ENCODE data around the gene ACACA.

The ACACA gene

GRCh38 chr17:37231887-37232286 is 174.7 kb downstream of the ACACA start:
- no peak for DNase-seq (ENCODE audit: low read depth)

GRCh38 chr17:37230633-37231032 is 176.0 kb downstream of the ACACA start:
- DNase-seq (ENCODE audit: low read depth), result no peak

DNA sequence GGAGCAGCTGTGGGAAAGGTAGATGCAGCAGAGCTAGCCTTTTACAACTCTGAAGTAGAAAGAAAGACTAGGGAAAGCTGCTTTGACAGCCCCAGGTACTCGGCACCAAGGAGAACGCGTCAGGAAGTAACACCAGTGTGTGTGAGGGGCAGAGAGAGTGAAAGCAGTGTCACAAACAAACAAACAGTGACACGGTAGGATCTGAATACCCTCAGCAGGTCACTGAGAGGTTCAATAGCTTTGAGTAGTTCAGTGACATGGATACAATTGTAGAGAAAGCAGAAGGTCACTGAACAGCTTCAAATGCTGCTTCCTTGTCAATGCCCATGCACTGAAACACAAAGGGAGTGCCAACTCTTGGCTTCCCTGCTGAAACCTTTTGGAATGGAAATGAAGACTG is 181.2 kb downstream of the ACACA start:
- DNase-seq (ENCODE audit: low read depth), result no peak

GRCh38 chr17:37221865-37222264 is 184.8 kb downstream of the ACACA start:
- DNase-seq (ENCODE audit: low read depth), result no peak

DNA sequence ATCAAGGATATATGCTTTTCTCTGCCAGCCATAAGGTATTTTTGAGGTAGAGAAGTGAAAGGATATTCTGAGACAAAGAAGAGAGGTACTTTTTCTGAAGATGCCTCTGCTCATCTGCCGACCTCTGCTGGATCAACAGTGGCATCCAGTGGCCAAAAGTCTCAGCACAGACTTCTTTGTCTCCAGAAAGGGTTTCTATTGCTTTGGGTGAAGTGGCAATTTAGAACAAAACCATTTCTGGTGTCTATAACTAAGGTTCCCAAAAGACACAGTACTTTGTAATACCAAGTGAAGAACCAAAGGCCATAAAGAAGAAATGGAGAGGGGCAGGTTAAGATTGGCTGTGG is 186.1 kb downstream of the ACACA start:
- DNase-seq (ENCODE audit: low read depth), result no peak

DNA sequence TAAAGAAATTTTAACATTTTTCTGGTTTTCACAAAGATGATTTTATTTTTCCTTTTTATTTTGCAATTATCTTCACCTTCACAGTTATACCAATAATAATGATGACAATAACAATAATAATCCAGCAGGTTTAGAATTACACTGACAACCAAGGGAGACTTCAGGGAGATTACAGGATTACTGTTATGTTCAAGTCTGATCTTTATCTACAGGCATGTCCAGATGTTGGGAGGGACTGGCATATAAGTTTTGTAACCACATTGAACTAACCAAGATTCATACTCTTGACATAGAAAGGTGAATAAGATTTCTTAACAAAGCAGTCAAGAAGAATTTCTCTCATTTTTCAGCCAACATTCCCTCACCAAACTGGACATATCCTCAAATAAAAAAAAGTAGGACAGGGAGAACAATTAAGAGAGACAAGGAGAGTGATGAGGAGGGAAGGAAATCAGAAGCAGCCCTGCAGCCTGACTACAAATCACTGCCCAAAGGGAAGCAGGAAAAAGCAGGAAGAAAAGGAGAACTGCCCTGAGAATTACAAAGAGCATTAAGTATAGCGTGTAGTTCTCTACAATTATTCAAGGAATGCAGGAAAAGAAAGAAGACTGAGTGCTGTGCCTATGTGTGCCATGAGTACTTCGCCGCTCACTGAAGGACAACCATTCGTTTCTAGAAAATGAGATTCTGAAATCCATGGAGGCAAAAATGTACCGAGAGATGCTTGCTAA is 186.6 kb downstream of the ACACA start:
- DNase-seq (ENCODE audit: low read depth), result no peak

DNA sequence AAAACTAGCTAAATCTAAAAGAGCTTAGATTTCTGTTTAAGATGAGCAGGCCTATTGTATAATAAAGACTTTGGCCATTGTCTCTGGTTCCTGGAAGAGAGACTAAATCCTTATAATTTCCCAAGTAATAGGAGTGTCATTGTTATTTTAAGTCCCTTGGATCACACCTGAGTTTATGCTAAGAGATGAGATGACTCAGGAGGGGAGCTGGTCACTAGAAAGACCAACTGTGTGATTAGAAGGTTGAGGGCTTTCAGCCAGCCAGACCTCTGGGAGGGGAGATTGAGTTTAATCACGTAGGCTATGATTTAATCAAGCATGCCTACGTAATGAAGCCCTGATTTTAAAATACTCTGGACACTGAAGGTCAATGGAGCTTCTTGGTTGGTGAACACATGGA is 187.8 kb downstream of the ACACA start:
- no peak for DNase-seq (ENCODE audit: low read depth)

GRCh38 chr17:37214416-37214815 is 192.2 kb downstream of the ACACA start:
- DNase-seq (ENCODE audit: low read depth), result no peak

DNA sequence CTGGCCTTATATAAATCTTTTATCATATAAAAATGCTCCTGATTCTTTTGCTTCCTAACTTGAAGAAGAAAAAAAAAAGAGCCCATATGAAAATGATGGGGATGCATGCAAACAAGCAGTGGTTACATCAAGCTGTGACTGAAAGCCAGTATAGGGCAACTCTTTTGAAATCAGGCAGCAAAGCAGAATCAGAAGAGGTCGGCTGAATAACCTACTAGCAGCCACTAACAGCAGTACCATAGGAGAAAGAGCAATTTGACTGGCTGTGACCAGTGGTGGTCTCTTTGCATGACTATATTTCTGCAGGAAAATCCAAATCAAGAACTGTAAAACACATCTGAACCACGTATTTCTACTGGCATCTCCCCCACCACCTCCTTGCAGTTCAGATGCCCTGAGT is 192.7 kb downstream of the ACACA start:
- no peak for DNase-seq (ENCODE audit: low read depth)

DNA sequence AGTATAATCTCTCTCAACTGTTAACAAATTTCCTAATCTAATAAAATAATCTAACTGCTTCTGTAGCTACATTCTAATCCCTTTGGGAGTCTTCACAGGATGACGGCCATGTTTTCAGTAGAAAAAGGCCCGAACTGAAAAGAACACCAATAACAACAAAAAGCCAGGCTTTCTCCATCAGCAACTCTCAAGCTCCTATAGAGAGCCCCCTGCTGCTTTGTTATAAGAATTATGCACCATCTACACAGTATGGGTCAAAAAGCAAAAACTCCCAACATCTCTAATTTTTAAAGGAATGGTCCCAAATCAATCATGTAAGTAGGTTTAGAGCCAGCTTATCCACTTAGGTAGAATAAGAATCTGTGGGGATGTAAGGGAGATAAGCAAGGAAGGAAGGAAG is 194.5 kb downstream of the ACACA start:
- no peak for DNase-seq (ENCODE audit: low read depth)

GRCh38 chr17:37211136-37211535 is 195.5 kb downstream of the ACACA start:
- DNase-seq (ENCODE audit: low read depth), result no peak

DNA sequence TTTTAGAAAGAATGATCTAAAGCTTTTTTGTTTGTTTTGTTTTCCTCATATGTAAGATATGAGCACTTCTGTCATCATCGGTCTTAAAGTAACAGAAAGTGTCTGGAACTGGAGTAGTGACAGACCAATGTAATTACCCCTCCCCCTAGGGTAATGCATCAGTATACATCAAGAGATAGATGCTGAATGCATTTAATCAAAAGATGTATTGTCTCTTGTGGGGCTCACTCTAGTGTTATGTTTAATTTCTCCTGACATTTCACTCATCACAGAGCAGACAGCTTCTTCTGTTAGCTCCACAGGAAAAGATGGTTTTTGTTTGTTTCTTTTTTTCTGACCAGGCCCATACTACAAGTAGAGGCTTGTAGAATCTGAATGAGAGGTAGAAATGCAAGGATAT is 199.5 kb downstream of the ACACA start:
- DNase-seq (ENCODE audit: low read depth), result no peak

DNA sequence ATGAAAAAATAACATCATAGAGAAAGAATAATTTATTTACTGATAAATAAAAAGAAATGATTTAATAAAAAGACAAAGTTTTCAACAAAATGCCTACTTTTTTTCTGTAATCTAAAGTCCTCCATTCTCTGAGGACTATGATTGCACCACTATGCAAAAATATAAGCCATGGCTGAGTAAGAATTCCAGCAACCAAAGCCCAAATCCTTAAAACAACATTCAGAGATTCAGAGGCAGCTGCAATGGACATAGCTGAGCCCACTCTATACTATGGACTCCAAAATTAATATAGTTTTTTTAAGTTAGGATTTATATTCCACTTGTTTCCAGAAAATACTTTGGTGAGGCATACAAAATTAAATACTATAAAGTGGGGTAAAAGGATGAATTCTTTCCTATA is 200.3 kb downstream of the ACACA start:
- no peak for DNase-seq (ENCODE audit: low read depth)

DNA sequence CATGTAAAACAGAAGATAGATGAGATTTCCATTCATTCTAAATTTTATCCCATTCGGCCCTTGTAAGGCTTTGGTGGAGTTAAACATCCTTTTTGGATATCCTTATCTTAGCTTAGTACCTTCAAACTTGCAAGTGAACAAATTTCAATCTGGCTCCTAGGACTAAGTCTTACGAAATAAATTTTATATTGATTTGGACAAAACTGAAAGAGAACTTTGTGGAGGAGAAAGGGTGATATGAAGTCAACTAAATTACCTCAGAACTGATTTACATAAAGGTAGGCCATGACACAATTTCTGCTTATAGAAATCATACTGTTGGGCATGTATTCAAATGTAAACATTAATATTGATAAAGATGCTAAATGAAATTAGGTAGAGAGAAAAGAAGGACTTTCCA is 206.1 kb downstream of the ACACA start:
- no peak for DNase-seq (ENCODE audit: low read depth)

- DNase-seq (ENCODE audit: low read depth), result no peak
These were observed 209.3 kb downstream of the ACACA start for GRCh38 chr17:37197336-37197735.

DNA sequence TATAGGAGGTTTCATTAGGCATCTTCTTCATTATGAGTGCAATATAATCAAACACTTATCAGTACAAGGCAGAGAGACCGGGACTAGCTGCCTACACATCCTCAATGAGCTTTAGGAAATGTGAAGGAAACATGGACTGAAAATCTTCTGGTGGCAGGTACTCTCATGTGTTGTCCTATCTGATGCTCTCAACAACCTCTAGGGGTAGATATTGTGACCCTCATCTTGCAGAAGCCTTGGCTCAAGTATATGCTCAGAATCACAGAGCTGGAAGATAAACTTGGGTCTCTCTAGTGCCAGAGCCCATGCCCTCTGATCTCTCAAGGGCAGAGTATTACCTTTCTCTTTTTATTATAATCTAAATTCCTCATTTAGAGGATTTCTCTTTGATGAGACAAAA is 212.4 kb downstream of the ACACA start:
- DNase-seq (ENCODE audit: low read depth), result no peak

GRCh38 chr17:37191219-37191618 is 215.4 kb downstream of the ACACA start:
- DNase-seq (ENCODE audit: low read depth), result no peak

DNA sequence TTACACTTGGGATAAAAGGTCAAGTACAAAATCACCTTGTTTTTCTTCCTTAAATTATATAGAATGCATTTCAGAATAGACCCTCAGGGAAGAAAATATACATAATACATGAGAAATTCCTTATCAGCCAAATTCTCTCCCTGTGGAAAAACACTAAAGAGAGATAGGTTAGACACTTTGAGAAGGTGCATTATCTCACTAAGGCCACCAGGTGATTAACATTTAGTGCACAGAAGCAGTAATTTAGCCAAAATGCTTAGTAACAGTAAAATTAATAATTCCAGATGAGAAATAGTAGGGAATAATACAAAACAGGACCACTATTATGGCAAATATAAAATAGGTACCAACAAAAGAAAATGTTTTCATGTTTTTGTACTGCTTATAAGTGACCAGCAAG is 216.1 kb downstream of the ACACA start:
- no peak for DNase-seq (ENCODE audit: low read depth)

GRCh38 chr17:37188157-37188556 is 218.5 kb downstream of the ACACA start:
- DNase-seq (ENCODE audit: low read depth), result no peak

DNA sequence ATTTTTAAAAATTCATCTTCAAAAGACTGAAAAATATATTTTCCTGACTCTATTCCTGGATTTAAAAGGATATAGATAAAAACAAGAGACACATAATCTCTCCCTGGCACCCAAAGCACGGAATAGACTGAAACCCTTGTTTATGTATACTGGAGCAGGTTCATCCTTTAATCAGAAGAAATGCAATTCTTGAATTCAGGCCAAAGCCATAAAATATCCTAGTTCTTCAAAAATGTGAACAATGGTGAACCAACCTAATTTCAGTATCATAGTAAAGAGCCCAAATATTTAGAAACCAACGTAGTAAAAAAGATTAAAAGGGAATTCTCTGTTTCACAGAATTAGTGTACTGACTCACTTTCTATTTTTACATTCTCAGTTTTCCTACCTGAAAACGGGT is 219.4 kb downstream of the ACACA start:
- no peak for DNase-seq (ENCODE audit: low read depth)

DNA sequence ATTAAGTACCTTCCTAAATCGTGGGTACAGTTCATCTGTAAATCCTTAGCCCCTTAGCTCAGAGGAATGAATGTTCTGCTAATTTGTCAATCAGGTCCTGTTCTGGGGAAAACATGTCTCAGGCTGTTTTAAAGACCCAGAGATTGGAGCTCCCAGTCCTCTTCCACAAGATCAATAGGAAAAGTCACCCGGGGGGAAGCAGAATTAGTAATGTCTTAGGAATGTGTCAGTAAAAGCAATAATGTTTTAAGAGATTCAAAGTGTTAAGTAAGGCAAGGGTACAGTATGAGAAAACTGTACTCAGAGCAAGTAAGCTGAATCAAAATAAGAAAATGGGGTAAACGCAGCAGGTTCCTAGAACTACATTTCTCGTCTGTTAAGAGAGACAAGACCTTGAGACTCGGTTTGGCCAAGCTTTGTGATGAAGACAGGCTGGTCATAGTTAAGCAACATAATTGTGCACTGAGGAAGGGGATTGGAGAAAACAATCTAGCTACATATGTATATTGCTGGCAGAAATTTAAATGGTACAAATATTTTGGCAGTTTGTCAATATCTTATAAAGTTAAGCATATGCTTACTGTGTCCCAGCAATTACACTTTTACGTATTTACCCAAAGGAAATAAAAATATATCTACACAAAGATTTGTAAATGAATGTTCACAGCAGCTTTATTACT is 223.7 kb downstream of the ACACA start:
- DNase-seq (ENCODE audit: low read depth), result no peak

- no peak for DNase-seq (ENCODE audit: low read depth)
These were observed 226.3 kb downstream of the ACACA start for GRCh38 chr17:37180376-37180775.

- DNase-seq (ENCODE audit: low read depth), result no peak
These were observed 226.7 kb downstream of the ACACA start for GRCh38 chr17:37179893-37180292.

DNA sequence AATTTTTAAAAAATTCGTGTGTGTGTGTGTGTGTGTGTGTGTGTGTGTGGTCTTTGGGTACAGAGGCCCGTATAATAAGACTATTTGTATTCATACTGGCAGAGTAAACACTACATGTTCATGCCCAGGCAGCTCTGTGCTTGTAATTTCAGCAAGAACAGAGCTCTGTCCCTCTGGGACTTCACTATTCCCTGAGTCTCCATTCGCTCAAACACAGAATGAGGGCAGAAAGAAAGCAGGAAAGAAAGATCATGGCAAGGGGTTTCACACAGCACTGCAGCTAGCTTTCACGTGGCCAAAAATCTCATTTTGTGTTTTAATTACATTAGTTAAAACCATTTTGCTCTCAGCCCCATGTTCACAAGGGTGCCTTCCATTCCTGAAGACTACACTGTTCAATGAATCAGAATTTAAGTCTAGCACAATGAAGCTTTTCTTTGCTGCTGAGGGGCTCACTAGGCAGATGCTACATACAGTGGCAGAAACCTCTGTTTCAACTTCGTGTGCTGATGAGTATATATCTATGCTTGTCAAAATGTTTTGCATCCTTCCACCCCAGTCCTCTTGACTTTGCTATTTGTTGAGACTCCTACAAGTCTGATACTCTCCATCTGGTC is 229.3 kb downstream of the ACACA start:
- no peak for DNase-seq (ENCODE audit: low read depth)
